RWPE2 (cell line): ENCODE measurements around the gene TRIM43B.
A peak's percentile ranks its signal among the peaks of the same experiment; 100 is the strongest.
"Not testable (repeated sequence)": the region's sequence is repeated elsewhere in the genome, so short reads cannot be mapped to it uniquely, and the experiment has no call there.

Experiments
- ATAC-seq: fragments of 200-7000 bp; cut with Tn5 transposase; 3 replicates; pipeline ENCODE4 v1.9.1; 2021; ENCODE audit warnings: low read depth
- DNase-seq: peaks from one replicate; pipeline ENCODE4 v3.0.0-alpha.2; 2020; ENCODE audit warnings: low spot score
- H3K27ac ChIP-seq: fragments of 450-650 bp; 2 replicates; pipeline ENCODE4 v1.5.1; 2017; ENCODE audit warnings: mild to moderate bottlenecking; ENCODE audit not compliant: poor library complexity, severe bottlenecking
- H3K27me3 ChIP-seq: fragments of 250-450 bp; sonication (Bioruptor Pico); 2 replicates; pipeline ENCODE4 v1.5.1; 2021; ENCODE audit warnings: mild to moderate bottlenecking, moderate library complexity; ENCODE audit not compliant: insufficient read depth, poor library complexity, severe bottlenecking
- H3K36me3 ChIP-seq: fragments of 250-450 bp; sonication (Bioruptor Pico); 2 replicates; pipeline ENCODE4 v1.5.1; 2020; ENCODE audit warnings: low read depth, mild to moderate bottlenecking, moderate library complexity
- H3K4me1 ChIP-seq: fragments of 250-450 bp; sonication (Bioruptor Pico); 2 replicates; pipeline ENCODE4 v1.5.1; 2021; ENCODE audit warnings: mild to moderate bottlenecking, moderate library complexity; ENCODE audit not compliant: insufficient read depth, poor library complexity, severe bottlenecking
- H3K4me3 ChIP-seq: fragments of 250-450 bp; sonication (Bioruptor Pico); 2 replicates; pipeline ENCODE4 v1.5.1; 2021; ENCODE audit warnings: mild to moderate bottlenecking, moderate library complexity; ENCODE audit not compliant: severe bottlenecking
- H3K9me3 ChIP-seq: fragments of 250-450 bp; sonication (Bioruptor Pico); 2 replicates; pipeline ENCODE4 v1.5.1; 2021; ENCODE audit warnings: mild to moderate bottlenecking, moderate library complexity; ENCODE audit not compliant: severe bottlenecking
- TF ChIP-seq, protein P1 (sequence below): fragments of 450-650 bp; IDR thresholded peaks from one replicate; pipeline ENCODE4 v1.5.1; 2017; ENCODE audit warnings: mild to moderate bottlenecking, moderate library complexity; ENCODE audit not compliant: poor library complexity, severe bottlenecking

Gene TRIM43B

DNA sequence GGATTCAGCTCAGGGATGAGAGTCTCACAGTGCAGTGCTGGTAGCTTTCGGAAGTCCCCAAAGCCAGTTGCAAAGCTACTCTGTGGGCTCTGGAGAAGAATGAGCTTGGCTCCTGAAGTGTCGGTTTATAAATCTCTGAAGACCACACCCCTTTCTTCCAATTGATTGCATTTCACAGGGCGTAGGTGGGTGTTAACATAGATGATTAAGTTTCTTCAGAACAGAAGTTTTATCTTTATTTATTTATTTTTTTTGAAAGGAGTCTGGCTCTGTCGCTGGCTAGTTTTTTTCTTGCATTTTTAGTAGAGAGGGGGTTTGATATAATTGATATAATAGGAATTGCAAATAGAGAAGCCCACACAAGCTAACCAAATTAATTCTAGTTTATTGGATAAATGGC is at the start of gene TRIM43B:
TSS of gene TRIM43B (minus strand) at position 101 of the 400 bp plus-strand sequence. CDS start 2,040 bp downstream, outside the sequence.
- not testable (repeated sequence) for H3K27me3 ChIP-seq, DNase-seq, H3K4me3 ChIP-seq, ATAC-seq, H3K4me1 ChIP-seq, H3K27ac ChIP-seq, H3K36me3 ChIP-seq, H3K9me3 ChIP-seq

DNA sequence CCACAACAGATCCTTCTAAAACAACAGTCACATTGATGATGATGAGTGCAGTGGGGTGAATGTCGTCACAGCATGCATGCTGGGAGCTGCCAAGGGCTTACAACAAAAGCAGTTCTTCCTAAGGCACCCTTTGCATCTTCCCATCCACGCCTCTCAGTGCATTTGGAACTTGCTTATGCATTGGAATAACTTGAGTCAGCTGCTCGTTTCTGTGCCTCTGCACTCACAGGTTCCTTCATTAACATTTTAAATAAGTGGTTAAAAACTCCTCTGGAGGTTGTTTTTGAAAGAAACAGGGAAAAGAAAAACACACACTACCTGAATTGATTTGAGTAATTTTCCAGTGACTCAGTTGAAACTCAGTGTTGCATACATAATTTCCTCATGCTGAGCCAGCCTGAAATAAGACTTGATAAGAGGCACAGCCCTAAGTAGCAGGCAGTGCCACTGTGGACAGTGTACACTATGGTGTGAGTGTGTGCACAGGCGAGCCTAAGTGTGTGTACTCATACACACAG is 46.8 kb upstream of the TRIM43B start:
- H3K9me3 ChIP-seq = no peaks in the 10 kb centered on the region
- peaks cover 5% of the 10 kb centered on the region; the same call in 1 of the 2 replicates for H3K36me3 ChIP-seq
- H3K4me1 ChIP-seq = peaks cover 5% of the 10 kb centered on the region
- no peak overlapping the region for H3K4me3 ChIP-seq
- H3K27me3 ChIP-seq = no peaks in the 10 kb centered on the region
- TF ChIP-seq, protein P1, sequence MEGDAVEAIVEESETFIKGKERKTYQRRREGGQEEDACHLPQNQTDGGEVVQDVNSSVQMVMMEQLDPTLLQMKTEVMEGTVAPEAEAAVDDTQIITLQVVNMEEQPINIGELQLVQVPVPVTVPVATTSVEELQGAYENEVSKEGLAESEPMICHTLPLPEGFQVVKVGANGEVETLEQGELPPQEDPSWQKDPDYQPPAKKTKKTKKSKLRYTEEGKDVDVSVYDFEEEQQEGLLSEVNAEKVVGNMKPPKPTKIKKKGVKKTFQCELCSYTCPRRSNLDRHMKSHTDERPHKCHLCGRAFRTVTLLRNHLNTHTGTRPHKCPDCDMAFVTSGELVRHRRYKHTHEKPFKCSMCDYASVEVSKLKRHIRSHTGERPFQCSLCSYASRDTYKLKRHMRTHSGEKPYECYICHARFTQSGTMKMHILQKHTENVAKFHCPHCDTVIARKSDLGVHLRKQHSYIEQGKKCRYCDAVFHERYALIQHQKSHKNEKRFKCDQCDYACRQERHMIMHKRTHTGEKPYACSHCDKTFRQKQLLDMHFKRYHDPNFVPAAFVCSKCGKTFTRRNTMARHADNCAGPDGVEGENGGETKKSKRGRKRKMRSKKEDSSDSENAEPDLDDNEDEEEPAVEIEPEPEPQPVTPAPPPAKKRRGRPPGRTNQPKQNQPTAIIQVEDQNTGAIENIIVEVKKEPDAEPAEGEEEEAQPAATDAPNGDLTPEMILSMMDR = no peak
- DNase-seq = no peak
- ATAC-seq = no peak
- H3K27ac ChIP-seq = no peak overlapping the region

DNA sequence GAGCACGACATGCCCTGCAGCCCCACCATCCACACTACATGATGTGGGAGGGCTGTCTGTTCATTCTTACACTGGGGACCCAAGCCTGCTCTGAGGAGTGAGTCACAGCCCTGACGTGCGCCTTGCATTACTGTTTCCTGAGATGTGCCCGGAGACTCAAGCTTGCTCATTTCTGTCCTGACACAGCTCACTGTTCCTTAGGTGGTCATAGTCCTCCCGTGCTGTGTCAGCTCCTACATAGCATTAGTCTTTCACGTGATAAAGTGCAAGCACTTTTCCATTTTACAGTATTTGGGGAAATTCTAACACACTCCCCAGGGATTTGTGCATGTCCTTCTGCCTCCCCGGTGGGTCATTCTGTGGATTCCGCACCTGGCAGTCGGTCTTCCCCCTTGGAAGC is 46.2 kb upstream of the TRIM43B start:
- no peaks in the 10 kb centered on the region for H3K27me3 ChIP-seq
- H3K4me3 ChIP-seq = no peak overlapping the region
- no peak for DNase-seq
- no peak overlapping the region for H3K27ac ChIP-seq
- no peak; the same call in 2 of the 3 replicates for ATAC-seq
- H3K36me3 ChIP-seq = peaks cover 5% of the 10 kb centered on the region; the same call in 1 of the 2 replicates
- TF ChIP-seq, protein P1 = no peak
- H3K4me1 ChIP-seq = peaks cover 5% of the 10 kb centered on the region
- H3K9me3 ChIP-seq = no peaks in the 10 kb centered on the region

DNA sequence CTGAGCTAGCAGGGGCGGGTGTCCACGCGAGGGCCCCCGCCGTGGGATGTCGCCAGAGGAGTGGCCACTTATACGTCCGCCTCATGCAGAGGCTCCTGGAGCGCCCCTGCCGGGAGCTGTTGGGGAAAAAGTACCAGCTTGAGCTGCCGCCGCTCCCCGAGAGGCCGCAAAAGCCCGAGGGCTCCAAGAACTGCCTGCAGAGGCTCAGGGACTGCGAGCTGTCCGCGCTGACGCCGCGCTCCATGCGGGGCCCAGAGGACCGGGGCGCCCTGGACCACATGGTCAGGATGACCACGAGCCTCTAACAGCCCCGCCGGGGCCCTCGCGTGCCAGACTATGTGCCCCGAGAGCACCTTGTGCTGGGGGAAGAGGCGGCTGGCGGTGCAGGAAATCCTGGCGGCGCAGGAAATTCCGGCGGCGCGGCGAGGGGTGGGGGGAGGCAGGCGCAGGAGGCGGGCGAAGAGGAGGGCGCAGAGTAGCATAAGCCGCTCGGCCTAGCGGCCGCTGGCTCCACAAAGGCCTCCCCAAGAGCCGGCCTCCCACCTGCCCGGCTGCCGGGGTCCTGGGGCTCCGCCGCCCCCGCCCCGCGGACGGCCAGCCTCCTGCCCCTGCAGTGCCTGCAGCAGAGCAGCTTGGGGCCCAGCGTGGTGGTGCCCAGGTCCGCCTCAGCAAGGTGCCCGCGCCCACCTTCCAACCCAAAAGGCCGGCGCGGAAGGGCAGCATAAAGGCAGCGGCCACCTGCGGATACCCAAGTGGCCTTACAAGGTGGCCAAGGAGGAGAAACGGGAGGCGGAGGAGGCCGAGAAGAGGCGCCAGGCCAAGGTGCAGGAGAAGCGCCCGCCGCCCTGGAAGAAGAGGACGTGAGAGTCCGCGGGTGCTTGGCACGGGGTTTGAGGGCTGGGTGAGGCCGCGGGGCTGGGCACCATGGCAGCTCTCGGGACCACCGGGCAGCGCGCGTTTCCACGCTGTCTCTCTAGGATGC is 42.1 kb upstream of the TRIM43B start:
- TF ChIP-seq, protein P1 = peak; percentile 10
- Histone ChIP-seq H3K9me3 (no peaks in the 10 kb centered on the region), H3K4me3 (peak overlapping the region; percentile 51), H3K27ac (peak overlapping the region; percentile 18), H3K27me3 (no peaks in the 10 kb centered on the region), H3K4me1 (peaks cover 5% of the 10 kb centered on the region), H3K36me3 (peaks cover 5% of the 10 kb centered on the region; the same call in 1 of the 2 replicates)
- ATAC-seq (peak; percentile 91), DNase-seq (no peak)

DNA sequence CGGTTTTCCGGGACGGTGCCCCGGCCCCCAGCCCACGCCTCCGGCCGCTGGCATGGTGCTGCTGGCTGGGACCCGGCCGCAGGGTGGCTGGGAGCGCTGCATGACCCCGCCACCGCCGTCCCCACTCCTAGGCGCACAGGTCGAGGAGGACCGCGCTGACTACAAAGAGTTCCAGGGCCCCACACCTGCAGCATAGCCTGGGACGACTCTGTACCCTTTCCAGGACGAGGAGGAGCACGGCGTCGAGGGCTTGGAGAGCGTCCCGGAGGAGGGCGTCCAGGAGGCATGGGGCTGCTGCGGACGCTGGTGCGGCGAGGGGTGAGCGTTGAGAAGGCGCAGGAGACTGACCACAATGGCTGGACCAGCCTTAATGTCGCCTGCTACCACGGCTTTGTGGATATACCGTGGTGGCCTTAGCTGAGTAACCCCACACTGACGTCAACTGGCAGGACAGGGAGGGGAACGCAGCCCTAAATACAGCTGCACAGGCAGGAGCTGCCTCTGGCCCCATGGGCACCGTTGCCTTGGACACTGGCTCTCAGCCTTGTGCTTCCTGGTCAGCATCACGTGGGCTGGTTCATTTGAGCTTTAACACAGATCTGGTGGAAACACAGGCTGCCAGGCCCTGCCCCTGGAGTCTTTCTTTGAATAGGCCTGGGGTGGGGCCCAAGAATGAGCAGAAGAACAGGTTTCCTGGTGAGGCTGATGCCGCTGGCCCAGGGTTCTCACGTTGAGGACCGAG is 40.9 kb upstream of the TRIM43B start:
- Histone ChIP-seq H3K36me3 (peaks cover 5% of the 10 kb centered on the region; the same call in 1 of the 2 replicates), H3K4me3 (no peak overlapping the region), H3K9me3 (no peaks in the 10 kb centered on the region), H3K4me1 (peaks cover 5% of the 10 kb centered on the region), H3K27ac (no peak overlapping the region), H3K27me3 (no peaks in the 10 kb centered on the region)
- TF ChIP-seq, protein P1 = no peak
- ATAC-seq = no peak
- no peak for DNase-seq
